K562 (cell line): ENCODE measurements around the gene RAP1GAP2. TPM values are rescaled to one million over a fixed set of nuclear protein-coding genes. Genes with fewer than 3 reads are reported as not detected.
"Not testable (repeated sequence)": the region's sequence is repeated elsewhere in the genome, so short reads cannot be mapped to it uniquely, and the experiment has no call there.

ENCODE experiments used
- ATAC-seq: fragments of 200-7000 bp; cut with Tn5 transposase; 3 replicates; pipeline ENCODE4 v1.9.1; 2020; ENCODE audit warnings: moderate library complexity
- BruUV-seq: library from RNA; stranded (reverse); fragments of 400-500 nt; replicated peaks from 2 replicates; lab custom pipeline; 2021; lab: Mats Ljungman, UMichigan
- CTCF ChIA-PET: fragments of 300-600 bp; formaldehyde crosslinking; extraction: SDS; loops from one replicate; lab custom pipeline; 2021; ENCODE audit warnings: low intra/inter-chr PET ratio; lab: Yijun Ruan, JAX
- POLR2A ChIA-PET: fragments of 300-600, 350-650 bp; sonication (Branson Sonifier 250); formaldehyde crosslinking; extraction: SDS; loops from one replicate; lab custom pipeline; 2021; ENCODE audit warnings: antibody characterized with exemption, inconsistent platforms; lab: Yijun Ruan, JAX
- DNase-seq, 4 experiments: peaks; one replicate each; pipeline versions ENCODE4 v3.0.0 to v3.0.0-alpha.2; 2011 to 2018; ENCODE audit warnings: low spot score in 3 of 4, mixed read lengths in 3 of 4; ENCODE audit errors: extremely low read depth in 1 of 4
- FAIRE-seq: peaks from 2 replicates; lab custom pipeline; 2011; peaks lifted over from hg19 to GRCh38; lab: Jason Lieb, UNC
- H2AFZ ChIP-seq: 2 replicates; pipeline ENCODE4 v1.6.0; 2011; ENCODE audit warnings: low read depth, low read length, control low read depth, inconsistent platforms
- H3K27ac ChIP-seq: fragments of 200-600 bp; 3 replicates; pipeline ENCODE4 v1.8.0; 2011; ENCODE audit warnings: low read depth, mild to moderate bottlenecking, control low read depth, inconsistent platforms, low read length, moderate library complexity, mixed read lengths; ENCODE audit errors: extremely low read depth
- H3K27me3 ChIP-seq, 2 experiments: fragments of 300-600 bp in 1 of 2; 2 replicates in 1 of 2; 3 replicates in 1 of 2; pipeline versions ENCODE4 v1.6.0 to v1.8.0; 2011; ENCODE audit warnings: inconsistent platforms in 2 of 2, low read length in 2 of 2, mild to moderate bottlenecking in 1 of 2, mixed read lengths in 1 of 2, moderate library complexity in 1 of 2; ENCODE audit not compliant: control insufficient read depth in 2 of 2, insufficient read depth in 2 of 2
- H3K36me3 ChIP-seq: fragments of 300-600 bp; 3 replicates; pipeline ENCODE4 v1.8.0; 2011; ENCODE audit warnings: mild to moderate bottlenecking, low read length, inconsistent platforms; ENCODE audit not compliant: control insufficient read depth, insufficient read depth
- H3K4me1 ChIP-seq, 2 experiments: fragments of 200-600 bp in 1 of 2; replicated peaks in 1 of 2; 2 replicates in 1 of 2; 3 replicates in 1 of 2; pipeline versions ENCODE4 v1.5.1 to v1.8.0; 2011; ENCODE audit warnings: inconsistent platforms in 2 of 2, low read length in 2 of 2, mild to moderate bottlenecking in 1 of 2, mixed read lengths in 1 of 2, moderate library complexity in 1 of 2; ENCODE audit not compliant: control insufficient read depth in 2 of 2, insufficient read depth in 2 of 2
- H3K4me2 ChIP-seq: 2 replicates; pipeline ENCODE4 v1.6.1; 2011; ENCODE audit warnings: low read length, control low read depth, inconsistent platforms, mixed read lengths; ENCODE audit not compliant: insufficient read depth
- H3K4me3 ChIP-seq: fragments of 200-600 bp; sonication (generic), shearing (Covaris generic); 2 replicates; pipeline ENCODE4 v1.5.1; 2016; ENCODE audit warnings: control low read depth, inconsistent platforms
- H3K79me2 ChIP-seq: fragments of 200-600 bp; 3 replicates; pipeline ENCODE4 v1.8.0; 2011; ENCODE audit warnings: low read length, inconsistent platforms; ENCODE audit not compliant: control insufficient read depth, insufficient read depth
- H3K9ac ChIP-seq, 2 experiments: 2 replicates each; pipeline versions ENCODE4 v1.6.0 to v1.6.1; 2011; ENCODE audit warnings: low read depth in 2 of 2, low read length in 2 of 2, control low read depth in 1 of 2, inconsistent platforms in 1 of 2, mild to moderate bottlenecking in 1 of 2, mixed read lengths in 1 of 2; ENCODE audit not compliant: insufficient read depth in 1 of 2
- H3K9me1 ChIP-seq: one replicate; pipeline ENCODE4 v1.6.0; 2011; ENCODE audit warnings: inconsistent platforms, mild to moderate bottlenecking, low read length, moderate library complexity; ENCODE audit not compliant: control insufficient read depth, insufficient read depth
- H3K9me3 ChIP-seq: replicated peaks from 2 replicates; pipeline ENCODE4 v1.5.1; 2011; ENCODE audit warnings: low read depth, low read length, inconsistent platforms; ENCODE audit not compliant: control insufficient read depth, insufficient read depth
- H4K20me1 ChIP-seq: replicated peaks from 2 replicates; pipeline ENCODE4 v1.6.1; 2011; ENCODE audit warnings: low read length, inconsistent platforms, mixed read lengths; ENCODE audit not compliant: control insufficient read depth, insufficient read depth
- BMI1 ChIP-seq: fragments of 150-350 bp; IDR thresholded peaks from 2 replicates; pipeline ENCODE4 v1.6.1; 2014; ENCODE audit warnings: low read length
- WGBS: fragments of 100-300 bp; shearing (Covaris generic); methylation state at CpG from one replicate; pipeline ENCODE4 v1.1.6; 2016; ENCODE audit warnings: low coverage, mixed read lengths; ENCODE audit not compliant: insufficient coverage; ENCODE audit errors: missing lambda C conversion rate; 5-methylcytosine and 5-hydroxymethylcytosine counted together
- in situ Hi-C: fragments of 300-500 bp; cut with MboI; formaldehyde crosslinking; loops from 4 replicates; pipeline ENCODE4 v1.15.0; 2018; ENCODE audit warnings: inconsistent platforms, mixed read lengths
- intact Hi-C: fragments of 100-400 bp; cut with micrococcal nuclease; formaldehyde crosslinking; loops from 2 replicates; pipeline ENCODE4 v1.14.2; 2022
- polyA plus RNA-seq, 8 experiments: library from polyadenylated mRNA; depleted of rRNA in 4 of 8; stranded (reverse) in 5 of 8; unstranded in 3 of 8; fragments of >200 nt; fragmentation: Nextera tagmentation in 2 of 8; fragmentation: Illumina TruSeq in 1 of 8; extraction: Ambion mirVana in 2 of 8; extraction: Trizol in 1 of 8; gene quantifications; 2 replicates each; pipeline versions ENCODE4 v1.2.1 to v1.2.3, GENCODE V29; 2011 to 2014; ENCODE audit warnings: inconsistent platforms in 1 of 8, missing spikeins in 1 of 8
- total RNA-seq, 7 experiments: library from RNA; depleted of rRNA in 6 of 7; stranded (reverse); fragments of >200 nt in 6 of 7; fragmentation: Illumina TruSeq in 2 of 7; extraction: Trizol in 2 of 7; gene quantifications; 2 replicates each; pipeline versions ENCODE4 v1.2.1 to v1.2.3, GENCODE V29; 2011 to 2021; ENCODE audit warnings: low replicate concordance in 1 of 7

RAP1GAP2 gene
- total and polyA plus RNA-seq, 9 of the 15 experiments (the other 6 are each of a cell fraction or from before 2014, with no cell fraction given): 0.01 to 1.3 (median 0.42) TPM; not detected in 1

DNA sequence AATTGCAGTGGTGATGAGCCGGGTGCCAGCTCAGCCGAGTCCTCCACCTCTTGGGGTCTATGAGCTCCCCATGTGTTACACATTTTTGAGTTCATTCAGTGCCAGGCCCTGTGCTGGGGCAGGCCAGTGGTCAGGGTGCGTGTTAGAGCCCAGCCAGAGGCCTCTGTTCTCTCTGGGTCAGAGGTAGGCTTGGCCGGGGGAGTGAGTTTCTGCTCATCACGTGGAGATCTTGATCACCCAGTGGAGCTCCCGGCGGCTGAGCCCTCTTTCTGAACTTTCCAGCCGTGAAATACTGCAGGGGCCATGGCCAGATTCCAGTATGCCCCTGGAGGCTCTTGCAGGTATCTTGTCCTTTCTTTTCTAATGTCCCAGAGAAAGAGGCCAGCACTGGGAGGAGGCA, 93.0 kb downstream of the RAP1GAP2 start:
- ATAC-seq: no peak
- in situ Hi-C loops: no loop called here
- H2AFZ ChIP-seq: no peak overlapping the region
- POLR2A ChIA-PET: interaction anchor here (0.6 kb wide), 1 partner anchor 668 kb away, joined by 4 read pairs; no protein-coding TSS in a partner anchor
- peaks cover 7 to 35% of the 10 kb centered on the region in 2 experiments; a peak in 4 of 5 replicates for H3K27me3 ChIP-seq
- CTCF ChIA-PET: no interaction called here
- FAIRE-seq: no peak
- H4K20me1 ChIP-seq: 0 out of 2 replicates have a peak, but pooled peaks cover 4% of the 10 kb centered on the region
- H3K27ac ChIP-seq: no peak overlapping the region
- WGBS: 0% methylated on average over 7 of the region's 8 CpGs
- no peaks in the 10 kb centered on the region for H3K9me1 ChIP-seq
- BruUV-seq: no TSS peak
- intact Hi-C loops: no loop called here
- no peaks in the 10 kb centered on the region for H3K4me1 ChIP-seq
- TF ChIP-seq BMI1: no peak
- H3K79me2 ChIP-seq: no peaks in the 10 kb centered on the region
- no peak overlapping the region for H3K4me3 ChIP-seq
- H3K4me2 ChIP-seq: no peak overlapping the region
- H3K36me3 ChIP-seq: no peaks in the 10 kb centered on the region
- H3K9ac ChIP-seq: no peak overlapping the region
- H3K9me3 ChIP-seq: no peaks in the 10 kb centered on the region
- no peak for DNase-seq

DNA sequence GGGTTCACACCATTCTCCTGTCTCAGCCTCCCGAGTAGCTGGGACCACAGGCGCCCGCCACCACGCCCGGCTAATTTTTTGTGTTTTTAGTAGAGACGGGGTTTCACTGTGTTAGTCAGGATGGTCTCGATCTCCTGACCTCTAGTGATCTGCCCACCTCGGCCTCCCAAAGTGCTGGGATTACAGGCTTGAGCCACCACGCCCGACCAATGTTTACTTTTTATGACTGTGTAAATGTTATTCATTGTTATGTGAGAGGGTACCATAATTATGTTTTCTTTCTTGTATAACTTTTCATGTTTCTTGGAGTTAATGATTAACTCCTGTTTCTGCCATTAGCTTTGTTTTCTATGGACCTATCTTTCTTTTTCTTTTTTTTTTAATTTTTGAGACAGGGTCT, 94.5 kb downstream of the RAP1GAP2 start:
- H4K20me1 ChIP-seq, intact Hi-C loops, BruUV-seq, H3K36me3 ChIP-seq, in situ Hi-C loops, H2AFZ ChIP-seq, ATAC-seq, H3K4me1 ChIP-seq, DNase-seq, H3K79me2 ChIP-seq, H3K4me2 ChIP-seq, FAIRE-seq, CTCF ChIA-PET, H3K4me3 ChIP-seq, POLR2A ChIA-PET, H3K9me3 ChIP-seq, H3K27ac ChIP-seq, H3K9ac ChIP-seq, H3K9me1 ChIP-seq: not testable (repeated sequence)
- H3K27me3 ChIP-seq: peaks cover under 1 to 38% of the 10 kb centered on the region in 2 experiments; a peak in 4 of 5 replicates
- 3% methylated on average over 3 of the region's 10 CpGs for WGBS
